ENCODE data around the gene MBD1.

Gene MBD1

DNA sequence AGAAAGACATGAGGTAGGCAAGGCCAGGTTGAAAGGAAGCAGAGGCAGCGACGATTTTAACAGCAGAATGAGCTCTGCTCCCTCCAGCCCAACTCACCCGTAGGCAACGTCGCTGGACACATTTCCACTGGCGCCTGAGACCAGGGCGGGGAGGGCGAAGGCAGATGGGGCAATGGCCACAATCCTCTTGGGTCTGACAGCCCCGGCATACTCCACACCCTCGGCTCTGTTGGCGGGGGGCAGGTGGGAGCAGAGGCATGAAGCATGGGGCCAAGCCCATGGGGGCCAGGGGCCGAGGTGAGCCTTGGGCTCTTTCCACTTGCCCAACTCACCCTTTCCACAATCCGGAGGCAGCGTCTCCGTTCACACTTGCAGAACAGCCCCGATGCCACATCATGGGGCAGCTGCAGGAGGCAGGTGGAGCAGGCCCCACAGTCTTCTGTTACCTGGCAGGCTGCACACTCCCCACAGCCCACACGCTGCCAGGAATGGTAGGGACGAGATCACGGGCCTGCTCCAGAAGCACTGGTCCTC is 5.8 kb downstream of the MBD1 start:
- H3K9me2 ChIP-seq (replicated peaks; ENCODE audit: low read depth, low read length), result no peaks in the 10 kb centered on the region
- no peaks in the 10 kb centered on the region for H3K9me3 ChIP-seq (ENCODE audit: insufficient read depth, low read depth, low read length)
- no peaks in the 10 kb centered on the region for H3F3A ChIP-seq (ENCODE audit: low read depth)
- no peak overlapping the region for H2AFZ ChIP-seq (ENCODE audit: low read length)
- H3K79me2 ChIP-seq (ENCODE audit: insufficient read depth, low read length), result peaks cover 28% of the 10 kb centered on the region
- TF ChIP-seq, protein P1, sequence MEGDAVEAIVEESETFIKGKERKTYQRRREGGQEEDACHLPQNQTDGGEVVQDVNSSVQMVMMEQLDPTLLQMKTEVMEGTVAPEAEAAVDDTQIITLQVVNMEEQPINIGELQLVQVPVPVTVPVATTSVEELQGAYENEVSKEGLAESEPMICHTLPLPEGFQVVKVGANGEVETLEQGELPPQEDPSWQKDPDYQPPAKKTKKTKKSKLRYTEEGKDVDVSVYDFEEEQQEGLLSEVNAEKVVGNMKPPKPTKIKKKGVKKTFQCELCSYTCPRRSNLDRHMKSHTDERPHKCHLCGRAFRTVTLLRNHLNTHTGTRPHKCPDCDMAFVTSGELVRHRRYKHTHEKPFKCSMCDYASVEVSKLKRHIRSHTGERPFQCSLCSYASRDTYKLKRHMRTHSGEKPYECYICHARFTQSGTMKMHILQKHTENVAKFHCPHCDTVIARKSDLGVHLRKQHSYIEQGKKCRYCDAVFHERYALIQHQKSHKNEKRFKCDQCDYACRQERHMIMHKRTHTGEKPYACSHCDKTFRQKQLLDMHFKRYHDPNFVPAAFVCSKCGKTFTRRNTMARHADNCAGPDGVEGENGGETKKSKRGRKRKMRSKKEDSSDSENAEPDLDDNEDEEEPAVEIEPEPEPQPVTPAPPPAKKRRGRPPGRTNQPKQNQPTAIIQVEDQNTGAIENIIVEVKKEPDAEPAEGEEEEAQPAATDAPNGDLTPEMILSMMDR (conservative IDR thresholded peaks at IDR 0.05; ENCODE audit: low read length), result no peak
- no peak for TF ChIP-seq EZH2phosphoT487 (IDR thresholded peaks at IDR 0.05; ENCODE audit: borderline replicate concordance)
- peaks cover 62% of the 10 kb centered on the region; the same call in 1 of the 2 replicates for H3K36me3 ChIP-seq (ENCODE audit: insufficient read depth, low read length)
- H3K4me3 ChIP-seq (ENCODE audit: low read length, poor library complexity, severe bottlenecking), result no peak overlapping the region
- H3K4me1 ChIP-seq (ENCODE audit: insufficient read depth, low read length, poor library complexity, severe bottlenecking), result peaks cover 21% of the 10 kb centered on the region
- H4K20me1 ChIP-seq (ENCODE audit: insufficient read depth, low read length, poor library complexity, severe bottlenecking), result peaks cover 25% of the 10 kb centered on the region
- no peaks in the 10 kb centered on the region for H3K27me3 ChIP-seq (ENCODE audit: insufficient read depth, low read length, poor library complexity, severe bottlenecking)
- no peak overlapping the region for H3K4me2 ChIP-seq (ENCODE audit: low read depth, low read length, poor library complexity, severe bottlenecking)
- H3K9ac ChIP-seq (ENCODE audit: low read depth, low read length, poor library complexity, severe bottlenecking), result no peak overlapping the region

DNA sequence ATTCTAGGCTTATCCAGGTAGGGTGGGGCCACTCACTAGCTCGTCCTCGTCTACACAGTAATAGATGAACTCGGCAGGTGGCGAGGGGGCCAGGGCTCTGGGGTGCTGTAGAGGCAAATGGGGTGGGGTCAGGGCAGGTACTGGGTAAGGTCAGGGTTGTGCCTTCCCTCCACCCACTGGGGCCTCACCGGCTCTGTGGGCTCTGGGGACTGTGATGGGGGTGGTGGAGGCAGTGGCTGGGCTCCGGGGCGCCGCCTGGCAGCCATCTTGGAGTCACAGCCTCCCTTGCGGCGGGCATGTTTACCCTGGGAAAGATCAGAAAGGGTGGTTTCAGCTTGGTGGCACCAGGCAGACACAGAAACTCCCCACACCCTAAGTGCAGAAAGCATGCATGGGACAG is 6.4 kb downstream of the MBD1 start:
- peaks cover 24% of the 10 kb centered on the region for H4K20me1 ChIP-seq (ENCODE audit: insufficient read depth, low read length, poor library complexity, severe bottlenecking)
- H3K36me3 ChIP-seq (ENCODE audit: insufficient read depth, low read length), result peaks cover 65% of the 10 kb centered on the region; the same call in 1 of the 2 replicates
- no peaks in the 10 kb centered on the region for H3K9me2 ChIP-seq (replicated peaks; ENCODE audit: low read depth, low read length)
- H3K9ac ChIP-seq (ENCODE audit: low read depth, low read length, poor library complexity, severe bottlenecking), result no peak overlapping the region
- no peaks in the 10 kb centered on the region for H3K27me3 ChIP-seq (ENCODE audit: insufficient read depth, low read length, poor library complexity, severe bottlenecking)
- no peaks in the 10 kb centered on the region for H3F3A ChIP-seq (ENCODE audit: low read depth)
- H3K4me3 ChIP-seq (ENCODE audit: low read length, poor library complexity, severe bottlenecking), result no peak overlapping the region
- no peak for TF ChIP-seq EZH2phosphoT487 (IDR thresholded peaks at IDR 0.05; ENCODE audit: borderline replicate concordance)
- TF ChIP-seq, protein P1 (conservative IDR thresholded peaks at IDR 0.05; ENCODE audit: low read length), result no peak
- peaks cover 22% of the 10 kb centered on the region for H3K79me2 ChIP-seq (ENCODE audit: insufficient read depth, low read length)
- no peak overlapping the region for H3K4me2 ChIP-seq (ENCODE audit: low read depth, low read length, poor library complexity, severe bottlenecking)
- H3K4me1 ChIP-seq (ENCODE audit: insufficient read depth, low read length, poor library complexity, severe bottlenecking), result peaks cover 17% of the 10 kb centered on the region
- H3K9me3 ChIP-seq (ENCODE audit: insufficient read depth, low read depth, low read length), result no peaks in the 10 kb centered on the region
- no peak overlapping the region for H2AFZ ChIP-seq (ENCODE audit: low read length)

DNA sequence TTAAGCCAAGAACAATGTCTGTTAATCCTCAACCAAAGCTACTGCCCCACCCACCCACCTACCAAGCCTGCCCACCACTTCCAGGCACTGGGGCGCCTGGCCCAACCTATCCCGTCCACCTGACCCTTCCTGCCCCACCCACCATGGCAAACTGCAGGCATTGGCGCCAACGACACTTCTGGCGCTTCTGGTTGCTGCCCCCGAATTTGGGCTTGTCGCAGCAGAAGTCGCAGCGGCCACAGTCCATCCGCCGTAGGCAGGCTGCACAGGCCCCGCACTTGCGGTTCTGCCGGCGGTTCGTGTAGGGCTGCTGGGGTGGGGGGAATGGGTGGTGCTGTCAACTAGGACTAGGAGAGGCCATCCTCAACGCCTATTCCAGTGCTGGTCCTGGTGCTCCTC is 7.3 kb downstream of the MBD1 start:
- Histone ChIP-seq H4K20me1 (ENCODE audit: insufficient read depth, low read length, poor library complexity, severe bottlenecking) (peaks cover 15% of the 10 kb centered on the region), H3K79me2 (ENCODE audit: insufficient read depth, low read length) (peaks cover 13% of the 10 kb centered on the region), H2AFZ (ENCODE audit: low read length) (no peak overlapping the region), H3K36me3 (ENCODE audit: insufficient read depth, low read length) (peaks cover 72% of the 10 kb centered on the region; the same call in 1 of the 2 replicates), H3K27me3 (ENCODE audit: insufficient read depth, low read length, poor library complexity, severe bottlenecking) (no peaks in the 10 kb centered on the region), H3K9me2 (replicated peaks; ENCODE audit: low read depth, low read length) (no peaks in the 10 kb centered on the region), H3K9me3 (ENCODE audit: insufficient read depth, low read depth, low read length) (no peaks in the 10 kb centered on the region), H3F3A (ENCODE audit: low read depth) (no peaks in the 10 kb centered on the region), H3K4me3 (ENCODE audit: low read length, poor library complexity, severe bottlenecking) (no peak overlapping the region), H3K4me1 (ENCODE audit: insufficient read depth, low read length, poor library complexity, severe bottlenecking) (peaks cover 8% of the 10 kb centered on the region), H3K9ac (ENCODE audit: low read depth, low read length, poor library complexity, severe bottlenecking) (no peak overlapping the region), H3K4me2 (ENCODE audit: low read depth, low read length, poor library complexity, severe bottlenecking) (no peak overlapping the region)
- TF ChIP-seq EZH2phosphoT487 (IDR thresholded peaks at IDR 0.05; ENCODE audit: borderline replicate concordance), result no peak
